H1 (cell line): Measurements from ENCODE around the gene PRPS1. TPM values are rescaled to one million over a fixed set of nuclear protein-coding genes. Genes with fewer than 3 reads are reported as not detected.

ENCODE experiments used
- EP300 ChIP-seq, 2 experiments: IDR thresholded peaks; 1 replicate in 1 of 2; 2 replicates in 1 of 2; pipeline ENCODE4 v1.6.1; 2011 to 2012; ENCODE audit warnings: low read depth in 2 of 2, low read length in 2 of 2, mild to moderate bottlenecking in 2 of 2, borderline replicate concordance in 1 of 2, inconsistent platforms in 1 of 2, moderate library complexity in 1 of 2
- FOSL1 ChIP-seq: IDR thresholded peaks from 2 replicates; pipeline ENCODE4 v1.6.1; 2011; ENCODE audit warnings: mild to moderate bottlenecking, low read depth, low read length, moderate library complexity; ENCODE audit not compliant: insufficient read depth
- HDAC6 ChIP-seq: IDR thresholded peaks from one replicate; pipeline ENCODE4 v1.7.1; 2012; ENCODE audit warnings: low read depth, mild to moderate bottlenecking, inconsistent platforms, low read length, moderate library complexity
- KDM1A ChIP-seq: fragments of 200-600, 300-600 bp; sonication (generic); IDR thresholded peaks from 2 replicates; pipeline ENCODE4 v1.7.1; 2016; ENCODE audit warnings: mild to moderate bottlenecking, low read length, borderline replicate concordance
- KDM5A ChIP-seq: fragments of 200-600 bp; IDR thresholded peaks from 2 replicates; pipeline ENCODE4 v1.7.1; 2012; ENCODE audit warnings: mild to moderate bottlenecking, low read length, inconsistent platforms, mixed read lengths
- POLR2A ChIP-seq, 2 experiments: IDR thresholded peaks; 1 replicate in 1 of 2; 2 replicates in 1 of 2; pipeline ENCODE4 v1.6.1; 2011; ENCODE audit warnings: low read depth in 2 of 2, low read length in 2 of 2, mild to moderate bottlenecking in 2 of 2; ENCODE audit errors: control extremely low read depth in 1 of 2
- RBBP5 ChIP-seq: IDR thresholded peaks from 2 replicates; pipeline ENCODE4 v1.7.1; 2012; ENCODE audit warnings: low read depth, mild to moderate bottlenecking, inconsistent platforms, low read length, moderate library complexity, borderline replicate concordance
- SIN3A ChIP-seq, 2 experiments: IDR thresholded peaks in 1 of 2; conservative IDR thresholded peaks in 1 of 2; 2 replicates each; pipeline ENCODE4 v1.6.1; 2011 to 2012; ENCODE audit warnings: low read length in 2 of 2, improper control_type of control experiment in 1 of 2, low read depth in 1 of 2, mild to moderate bottlenecking in 1 of 2
- SP2 ChIP-seq: IDR thresholded peaks from 2 replicates; pipeline ENCODE4 v1.6.1; 2012; ENCODE audit warnings: mild to moderate bottlenecking, low read length, inconsistent platforms
- SP4 ChIP-seq: IDR thresholded peaks from 2 replicates; pipeline ENCODE4 v1.6.1; 2012; ENCODE audit warnings: low read length, inconsistent platforms
- TAF1 ChIP-seq: IDR thresholded peaks from 2 replicates; pipeline ENCODE4 v1.6.1; 2011; ENCODE audit warnings: mild to moderate bottlenecking, low read depth, low read length
- polyA plus RNA-seq, 7 experiments: library from polyadenylated mRNA; depleted of rRNA in 3 of 7; stranded (reverse) in 5 of 7; unstranded in 2 of 7; fragments of >200 nt in 5 of 7; fragments of 200-250 nt in 2 of 7; gene quantifications; 1 replicate in 5 of 7; 2 replicates in 1 of 7; 4 replicates in 1 of 7; pipeline versions ENCODE4 v1.2.1 to v1.2.3, GENCODE V29; 2011 to 2013; ENCODE audit warnings: missing spikeins in 2 of 7, mixed read lengths in 2 of 7
- total RNA-seq: library from RNA; stranded (reverse); fragmentation: NEBNext Ultra II Directional; extraction: Animal tissue kit (Norgen Biotek cat#: 25700); gene quantifications from 2 replicates; pipeline ENCODE4 v1.2.1, GENCODE V29; 2021
- TF ChIP-seq, protein P1 (sequence below): fragments of 300-600 bp; sonication (generic); IDR thresholded peaks from 2 replicates; pipeline ENCODE4 v1.7.1; 2012; ENCODE audit warnings: low read length, moderate library complexity, mild to moderate bottlenecking, inconsistent platforms; ENCODE audit not compliant: insufficient replicate concordance

Gene PRPS1
- total and polyA plus RNA-seq, 2 of the 8 experiments (the other 6 are each of a cell fraction or from before 2014, with no cell fraction given), result 90.1 to 110 TPM

DNA sequence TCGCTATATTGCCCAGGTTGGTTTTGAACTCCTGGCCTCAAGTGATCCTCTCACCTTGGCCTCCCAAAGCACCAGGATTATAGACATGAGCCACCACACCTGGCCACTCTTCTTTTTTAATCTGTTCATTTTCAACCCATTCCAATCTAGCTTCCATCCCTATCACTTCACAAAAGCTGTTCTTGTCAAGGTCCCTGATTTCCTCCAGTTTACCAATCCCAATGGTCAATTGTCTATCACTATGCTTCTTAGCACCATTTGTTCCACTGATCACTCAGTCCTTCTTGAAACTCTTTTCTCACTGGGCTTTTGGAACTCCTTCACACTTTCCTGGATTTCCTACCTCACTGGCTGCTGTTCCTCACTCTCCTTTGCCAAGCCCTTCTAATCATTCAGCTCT, 38.6 kb downstream of the PRPS1 start (continued):
- TF ChIP-seq, protein P1, sequence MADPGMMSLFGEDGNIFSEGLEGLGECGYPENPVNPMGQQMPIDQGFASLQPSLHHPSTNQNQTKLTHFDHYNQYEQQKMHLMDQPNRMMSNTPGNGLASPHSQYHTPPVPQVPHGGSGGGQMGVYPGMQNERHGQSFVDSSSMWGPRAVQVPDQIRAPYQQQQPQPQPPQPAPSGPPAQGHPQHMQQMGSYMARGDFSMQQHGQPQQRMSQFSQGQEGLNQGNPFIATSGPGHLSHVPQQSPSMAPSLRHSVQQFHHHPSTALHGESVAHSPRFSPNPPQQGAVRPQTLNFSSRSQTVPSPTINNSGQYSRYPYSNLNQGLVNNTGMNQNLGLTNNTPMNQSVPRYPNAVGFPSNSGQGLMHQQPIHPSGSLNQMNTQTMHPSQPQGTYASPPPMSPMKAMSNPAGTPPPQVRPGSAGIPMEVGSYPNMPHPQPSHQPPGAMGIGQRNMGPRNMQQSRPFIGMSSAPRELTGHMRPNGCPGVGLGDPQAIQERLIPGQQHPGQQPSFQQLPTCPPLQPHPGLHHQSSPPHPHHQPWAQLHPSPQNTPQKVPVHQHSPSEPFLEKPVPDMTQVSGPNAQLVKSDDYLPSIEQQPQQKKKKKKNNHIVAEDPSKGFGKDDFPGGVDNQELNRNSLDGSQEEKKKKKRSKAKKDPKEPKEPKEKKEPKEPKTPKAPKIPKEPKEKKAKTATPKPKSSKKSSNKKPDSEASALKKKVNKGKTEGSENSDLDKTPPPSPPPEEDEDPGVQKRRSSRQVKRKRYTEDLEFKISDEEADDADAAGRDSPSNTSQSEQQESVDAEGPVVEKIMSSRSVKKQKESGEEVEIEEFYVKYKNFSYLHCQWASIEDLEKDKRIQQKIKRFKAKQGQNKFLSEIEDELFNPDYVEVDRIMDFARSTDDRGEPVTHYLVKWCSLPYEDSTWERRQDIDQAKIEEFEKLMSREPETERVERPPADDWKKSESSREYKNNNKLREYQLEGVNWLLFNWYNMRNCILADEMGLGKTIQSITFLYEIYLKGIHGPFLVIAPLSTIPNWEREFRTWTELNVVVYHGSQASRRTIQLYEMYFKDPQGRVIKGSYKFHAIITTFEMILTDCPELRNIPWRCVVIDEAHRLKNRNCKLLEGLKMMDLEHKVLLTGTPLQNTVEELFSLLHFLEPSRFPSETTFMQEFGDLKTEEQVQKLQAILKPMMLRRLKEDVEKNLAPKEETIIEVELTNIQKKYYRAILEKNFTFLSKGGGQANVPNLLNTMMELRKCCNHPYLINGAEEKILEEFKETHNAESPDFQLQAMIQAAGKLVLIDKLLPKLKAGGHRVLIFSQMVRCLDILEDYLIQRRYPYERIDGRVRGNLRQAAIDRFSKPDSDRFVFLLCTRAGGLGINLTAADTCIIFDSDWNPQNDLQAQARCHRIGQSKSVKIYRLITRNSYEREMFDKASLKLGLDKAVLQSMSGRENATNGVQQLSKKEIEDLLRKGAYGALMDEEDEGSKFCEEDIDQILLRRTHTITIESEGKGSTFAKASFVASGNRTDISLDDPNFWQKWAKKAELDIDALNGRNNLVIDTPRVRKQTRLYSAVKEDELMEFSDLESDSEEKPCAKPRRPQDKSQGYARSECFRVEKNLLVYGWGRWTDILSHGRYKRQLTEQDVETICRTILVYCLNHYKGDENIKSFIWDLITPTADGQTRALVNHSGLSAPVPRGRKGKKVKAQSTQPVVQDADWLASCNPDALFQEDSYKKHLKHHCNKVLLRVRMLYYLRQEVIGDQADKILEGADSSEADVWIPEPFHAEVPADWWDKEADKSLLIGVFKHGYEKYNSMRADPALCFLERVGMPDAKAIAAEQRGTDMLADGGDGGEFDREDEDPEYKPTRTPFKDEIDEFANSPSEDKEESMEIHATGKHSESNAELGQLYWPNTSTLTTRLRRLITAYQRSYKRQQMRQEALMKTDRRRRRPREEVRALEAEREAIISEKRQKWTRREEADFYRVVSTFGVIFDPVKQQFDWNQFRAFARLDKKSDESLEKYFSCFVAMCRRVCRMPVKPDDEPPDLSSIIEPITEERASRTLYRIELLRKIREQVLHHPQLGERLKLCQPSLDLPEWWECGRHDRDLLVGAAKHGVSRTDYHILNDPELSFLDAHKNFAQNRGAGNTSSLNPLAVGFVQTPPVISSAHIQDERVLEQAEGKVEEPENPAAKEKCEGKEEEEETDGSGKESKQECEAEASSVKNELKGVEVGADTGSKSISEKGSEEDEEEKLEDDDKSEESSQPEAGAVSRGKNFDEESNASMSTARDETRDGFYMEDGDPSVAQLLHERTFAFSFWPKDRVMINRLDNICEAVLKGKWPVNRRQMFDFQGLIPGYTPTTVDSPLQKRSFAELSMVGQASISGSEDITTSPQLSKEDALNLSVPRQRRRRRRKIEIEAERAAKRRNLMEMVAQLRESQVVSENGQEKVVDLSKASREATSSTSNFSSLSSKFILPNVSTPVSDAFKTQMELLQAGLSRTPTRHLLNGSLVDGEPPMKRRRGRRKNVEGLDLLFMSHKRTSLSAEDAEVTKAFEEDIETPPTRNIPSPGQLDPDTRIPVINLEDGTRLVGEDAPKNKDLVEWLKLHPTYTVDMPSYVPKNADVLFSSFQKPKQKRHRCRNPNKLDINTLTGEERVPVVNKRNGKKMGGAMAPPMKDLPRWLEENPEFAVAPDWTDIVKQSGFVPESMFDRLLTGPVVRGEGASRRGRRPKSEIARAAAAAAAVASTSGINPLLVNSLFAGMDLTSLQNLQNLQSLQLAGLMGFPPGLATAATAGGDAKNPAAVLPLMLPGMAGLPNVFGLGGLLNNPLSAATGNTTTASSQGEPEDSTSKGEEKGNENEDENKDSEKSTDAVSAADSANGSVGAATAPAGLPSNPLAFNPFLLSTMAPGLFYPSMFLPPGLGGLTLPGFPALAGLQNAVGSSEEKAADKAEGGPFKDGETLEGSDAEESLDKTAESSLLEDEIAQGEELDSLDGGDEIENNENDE, result no peak
- no peak for TF ChIP-seq POLR2A (IDR thresholded peaks at IDR 0.05; ENCODE audit: control extremely low read depth in 1 of 2, low read depth in 2 of 2, low read length in 2 of 2)
- TF ChIP-seq KDM1A, result no peak
- TF ChIP-seq SP4, result no peak
- no peak for TF ChIP-seq SP2
- TF ChIP-seq FOSL1, result no peak
- no peak for TF ChIP-seq EP300 (IDR thresholded peaks at IDR 0.05; ENCODE audit: borderline replicate concordance in 1 of 2, low read depth in 2 of 2, low read length in 2 of 2)
- TF ChIP-seq TAF1, result no peak
- no peak for TF ChIP-seq SIN3A (conservative IDR thresholded peaks at IDR 0.05 in 1 of 2, IDR thresholded peaks at IDR 0.05 in 1 of 2; ENCODE audit: low read depth in 1 of 2, low read length in 2 of 2)
- no peak for TF ChIP-seq HDAC6
- no peak for TF ChIP-seq KDM5A
- TF ChIP-seq RBBP5, result no peak
